Spleen (tissue), 7 donors: ENCODE measurements around the gene GSE1.

Experiments
- CTCF ChIP-seq, 11 experiments: fragments of 200-600 bp in 7 of 11; fragments of 450-650 bp in 4 of 11; sonication (generic) in 4 of 11; IDR thresholded peaks in 8 of 11; conservative IDR thresholded peaks in 3 of 11; 1 replicate in 7 of 11; 2 replicates in 4 of 11; pipeline versions ENCODE4 v1.4.0 to v1.8.0; 2016 to 2021; ENCODE audit warnings: antibody characterized with exemption in 11 of 11, inconsistent platforms in 4 of 11, mild to moderate bottlenecking in 1 of 11
- POLR2A ChIP-seq, 3 donors: fragments of 450-650 bp; IDR thresholded peaks; one replicate each; pipeline ENCODE4 v1.5.1; 2017; ENCODE audit warnings: antibody characterized with exemption in 3 of 3, mild to moderate bottlenecking in 1 of 3
- donor health status: DM: no; HTN: no; CAD: no; lungs with moderate emphysema.
- donor health status: DM: no; HTN: no; CAD: no.
- donor health status: DM: no; HTN: no; CAD: no.

- TF ChIP-seq CTCF (IDR thresholded peaks at IDR 0.05 in 8 of 11, conservative IDR thresholded peaks at IDR 0.05 in 3 of 11) (no peak), POLR2A (IDR thresholded peaks at IDR 0.05) (no peak)
Measured at GRCh38 chr16:85613604-85614337, 649 bp downstream of the GSE1 start.
